Activated naive CD4-positive, alpha-beta T cell treated with anti-CD3 and anti-CD28 coated beads, Interleukin-2, amount 50 U/mL, for 16 hours (primary cell): ENCODE measurements around the gene GGA1.

Experiments
- DNase-seq: peaks from one replicate; pipeline ENCODE4 v3.0.0-alpha.2; 2020

GGA1 gene

GRCh38 chr22:37608477-37609239 lies at the start of gene GGA1:
TSS of gene GGA1 (plus strand) at chr22:37608834. CDS start at chr22:37608861, 27 bp downstream.
- peak; percentile 94 for DNase-seq

DNA sequence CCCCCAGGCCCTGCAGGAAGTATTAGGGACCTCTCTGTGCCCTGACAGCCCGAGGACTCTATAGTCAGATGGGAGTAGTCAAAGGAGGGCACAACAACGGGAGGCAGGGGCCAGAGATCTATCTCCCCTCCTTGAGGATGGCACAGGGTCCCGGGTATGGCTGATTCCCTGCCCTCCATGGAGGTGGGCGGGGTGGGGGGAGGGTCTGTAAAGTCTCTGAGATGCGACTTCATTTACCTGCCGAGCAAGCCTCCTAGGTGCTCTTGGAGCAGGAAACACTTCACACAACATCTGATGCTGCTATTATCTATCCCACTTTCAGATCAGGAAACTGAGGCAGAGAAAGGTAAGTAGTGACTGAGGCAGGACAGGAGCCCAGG lies 49.1 kb upstream of the GGA1 start:
- no peak for DNase-seq

DNA sequence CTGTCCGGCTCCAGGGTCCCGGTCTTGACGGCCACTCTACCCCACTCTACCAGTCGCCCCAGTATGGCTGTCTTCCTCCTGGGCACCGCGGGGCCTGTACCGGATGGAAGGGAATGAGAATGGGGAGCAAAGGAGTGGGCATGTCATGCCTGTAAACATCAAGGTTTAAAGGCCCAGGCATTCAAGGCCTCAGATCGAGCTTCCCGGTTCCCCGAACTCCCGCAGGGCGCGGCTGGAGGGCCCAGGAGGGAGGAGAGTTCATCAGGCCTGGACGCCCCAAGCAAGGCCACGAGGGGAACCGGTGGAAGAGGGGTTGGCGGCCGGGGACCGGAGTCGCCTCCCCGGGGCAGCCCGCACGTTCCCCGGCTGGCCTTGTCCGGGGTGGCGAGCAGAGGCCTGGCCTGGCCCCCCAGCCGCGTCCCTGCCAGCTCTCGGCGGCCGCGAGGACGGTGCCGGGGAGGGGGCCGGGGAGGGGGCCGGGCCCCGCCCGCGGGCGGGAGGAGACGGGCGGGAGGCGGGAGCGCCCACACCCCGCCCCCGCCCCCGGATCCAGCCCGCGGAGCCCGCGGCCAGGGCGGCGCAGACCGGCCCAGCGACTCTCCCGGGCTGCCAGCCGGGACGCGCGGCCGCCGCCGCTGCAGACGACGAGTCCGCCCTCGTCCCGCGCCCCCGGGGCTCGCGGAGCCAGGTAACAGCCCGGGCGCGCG lies 48.6 kb upstream of the GGA1 start, which contains the start of gene CDC42EP1:
Gene CDC42EP1, plus strand, starts transcription at position 580 of the 707 bp plus-strand sequence. CDS start 5,870 bp downstream, outside the sequence.
- DNase-seq: peak; percentile 19

- no peak for DNase-seq
Measured at GRCh38 chr22:37560608-37561211, 47.9 kb upstream of the GGA1 start.

GRCh38 chr22:37561212-37562048 lies 47.2 kb upstream of the GGA1 start:
- DNase-seq: peak; percentile 84

GRCh38 chr22:37562049-37562875 lies 46.4 kb upstream of the GGA1 start:
- DNase-seq: no peak

- no peak for DNase-seq
Measured at GRCh38 chr22:37563153-37564081, 45.2 kb upstream of the GGA1 start.

DNA sequence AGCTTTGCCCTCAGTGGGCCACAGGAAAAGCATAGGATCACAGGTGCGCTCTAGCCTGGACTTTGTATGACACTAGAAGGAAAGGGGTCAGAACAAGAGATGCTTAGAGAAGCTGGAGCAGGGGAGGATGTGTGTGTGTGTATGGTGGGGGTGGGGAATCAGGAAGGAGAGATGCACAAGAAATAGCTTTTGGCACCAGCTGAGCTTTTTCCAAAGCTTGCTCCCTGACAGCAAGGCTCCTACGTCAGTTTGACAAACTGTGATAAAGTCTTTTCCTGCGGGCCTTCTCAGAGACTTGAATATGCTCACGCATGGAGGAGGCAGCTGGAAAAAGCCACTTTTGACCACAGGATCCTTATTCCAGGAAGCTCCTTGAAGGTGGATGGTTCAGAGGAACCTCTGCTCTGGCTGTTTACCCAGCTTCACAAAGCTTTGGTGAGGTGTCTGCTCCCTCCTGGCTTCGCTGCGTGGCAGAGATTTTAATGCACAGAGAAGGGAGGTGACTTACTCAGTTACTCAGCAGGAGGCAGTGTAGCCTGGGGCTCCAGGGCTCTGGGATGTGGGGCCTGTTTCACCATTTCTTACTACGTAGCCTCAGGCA lies 44.4 kb upstream of the GGA1 start:
- DNase-seq: no peak

- no peak for DNase-seq
Measured at GRCh38 chr22:37565830-37566229, 42.8 kb upstream of the GGA1 start.

DNA sequence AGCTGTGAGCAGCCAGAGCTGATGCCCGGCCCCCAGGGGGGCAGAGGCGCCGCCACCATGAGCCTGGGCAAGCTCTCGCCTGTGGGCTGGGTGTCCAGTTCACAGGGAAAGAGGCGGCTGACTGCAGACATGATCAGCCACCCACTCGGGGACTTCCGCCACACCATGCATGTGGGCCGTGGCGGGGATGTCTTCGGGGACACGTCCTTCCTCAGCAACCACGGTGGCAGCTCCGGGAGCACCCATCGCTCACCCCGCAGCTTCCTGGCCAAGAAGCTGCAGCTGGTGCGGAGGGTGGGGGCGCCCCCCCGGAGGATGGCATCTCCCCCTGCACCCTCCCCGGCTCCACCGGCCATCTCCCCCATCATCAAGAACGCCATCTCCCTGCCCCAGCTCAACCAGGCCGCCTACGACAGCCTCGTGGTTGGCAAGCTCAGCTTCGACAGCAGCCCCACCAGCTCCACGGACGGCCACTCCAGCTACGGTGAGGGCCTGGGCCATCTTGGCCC lies 42.3 kb upstream of the GGA1 start:
- DNase-seq: peak; percentile 25

GRCh38 chr22:37566903-37567798 lies 41.5 kb upstream of the GGA1 start:
- peak; percentile 86 for DNase-seq

DNA sequence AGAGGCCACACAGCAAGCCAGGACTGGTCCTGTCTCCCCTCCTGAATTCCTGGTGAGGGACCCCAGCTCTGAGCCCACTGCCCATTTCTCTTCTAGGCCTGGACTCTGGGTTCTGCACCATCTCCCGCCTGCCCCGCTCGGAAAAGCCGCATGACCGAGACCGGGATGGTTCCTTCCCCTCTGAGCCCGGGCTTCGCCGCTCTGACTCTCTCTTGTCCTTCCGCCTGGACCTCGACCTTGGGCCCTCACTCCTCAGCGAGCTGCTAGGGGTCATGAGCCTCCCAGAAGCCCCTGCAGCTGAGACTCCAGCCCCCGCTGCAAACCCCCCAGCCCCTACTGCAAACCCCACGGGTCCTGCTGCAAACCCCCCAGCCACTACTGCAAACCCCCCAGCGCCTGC lies 40.6 kb upstream of the GGA1 start:
- DNase-seq: no peak

- no peak for DNase-seq
Measured at GRCh38 chr22:37568448-37569008, 40.1 kb upstream of the GGA1 start.

DNA sequence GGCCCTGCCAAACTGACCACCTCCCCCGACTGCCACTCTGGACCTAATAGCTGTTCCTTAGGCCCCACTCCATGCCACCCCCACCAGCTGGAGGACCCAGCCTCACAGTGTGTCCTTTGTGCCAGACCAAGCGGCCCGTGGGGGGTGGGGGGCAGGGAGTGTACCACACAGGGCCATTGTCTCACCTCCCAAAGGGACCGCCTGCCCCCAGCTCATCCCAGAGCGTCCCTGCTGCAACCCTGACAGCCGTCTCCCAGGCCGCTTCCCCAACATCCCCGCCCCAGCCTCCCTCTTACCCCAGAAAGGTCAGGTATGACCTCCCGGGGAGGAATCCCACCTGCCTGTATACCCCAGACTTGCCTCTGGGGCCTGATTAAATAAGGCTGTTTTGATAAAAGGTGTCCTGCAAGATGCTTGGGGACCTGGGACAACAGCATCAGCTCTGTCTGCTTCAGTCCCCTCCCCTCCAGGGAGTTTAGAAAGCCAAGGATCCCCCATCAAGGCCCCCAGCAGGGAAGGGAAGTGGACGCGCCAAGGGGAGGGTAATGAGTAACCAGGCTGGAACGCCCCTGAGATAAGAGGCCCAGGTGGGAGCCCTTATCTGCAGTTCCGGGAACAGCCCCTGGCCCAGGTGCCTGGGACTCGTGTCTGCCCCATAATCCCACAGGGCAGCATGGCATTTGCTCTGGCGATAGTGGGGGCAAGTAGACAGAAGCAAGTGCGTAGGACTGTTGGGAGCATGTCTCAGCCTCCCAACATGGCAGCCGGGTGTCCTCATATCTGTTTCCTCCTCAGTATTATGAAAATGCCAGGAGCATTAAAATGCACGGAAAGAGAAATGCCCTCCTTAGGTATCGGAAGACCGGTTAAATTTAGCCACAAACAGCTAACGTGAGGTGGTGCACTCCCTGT lies 39.4 kb upstream of the GGA1 start:
- no peak for DNase-seq

DNA sequence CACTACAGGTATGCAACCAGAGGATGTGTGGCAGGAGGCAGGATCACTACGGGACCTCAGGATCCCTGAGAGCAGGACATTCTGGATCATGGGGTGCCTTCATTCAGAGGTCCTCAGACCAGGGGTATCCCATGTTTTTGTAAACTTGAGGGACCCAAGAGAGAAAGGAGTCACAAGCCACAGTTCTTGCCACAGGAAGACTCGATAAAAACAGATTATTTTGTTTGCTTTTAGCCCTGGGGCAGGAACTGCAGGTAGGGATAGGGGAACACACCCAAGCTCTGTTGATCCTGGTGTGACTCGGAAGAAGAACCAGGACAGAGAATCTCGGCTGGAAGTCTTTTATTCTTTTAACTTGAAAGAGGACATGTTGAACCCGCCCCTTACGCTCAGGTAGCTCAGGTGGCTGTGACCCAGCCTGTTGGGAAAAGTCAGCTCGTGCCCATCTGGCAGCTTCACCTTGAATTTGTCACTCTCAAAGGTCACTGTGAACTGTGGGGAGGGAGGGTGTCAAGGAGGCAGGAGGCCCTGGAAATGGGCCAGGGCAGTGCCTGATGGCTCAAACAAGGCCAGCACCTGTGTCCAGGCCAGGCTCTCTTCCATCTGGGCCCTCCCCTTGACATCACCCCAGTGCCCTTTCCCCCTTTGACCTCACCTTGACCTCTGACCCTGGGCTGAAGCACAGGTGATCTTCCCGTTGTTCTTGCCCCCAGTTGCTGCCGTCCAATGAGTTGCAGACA lies 38.5 kb upstream of the GGA1 start:
- DNase-seq: no peak

DNA sequence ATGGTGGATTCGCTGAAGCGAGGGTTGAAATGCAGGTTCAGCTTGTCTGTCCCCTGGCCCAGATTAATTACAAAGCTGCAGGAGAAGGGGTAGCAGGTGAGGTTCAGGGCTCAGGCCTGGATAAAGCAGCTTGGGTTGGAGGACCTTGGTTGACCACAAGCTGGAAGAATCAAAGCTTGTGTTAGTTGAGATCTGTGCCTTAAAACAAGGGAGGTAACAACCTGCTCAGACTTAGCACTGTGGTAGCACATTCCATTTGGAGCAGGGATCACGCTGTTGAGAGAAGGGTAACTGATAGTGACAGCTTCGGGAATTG lies 38.0 kb upstream of the GGA1 start:
- DNase-seq: no peak
